ENCODE data around the gene SCN3A. TPM values are rescaled to one million over a fixed set of nuclear protein-coding genes. Genes with fewer than 3 reads are reported as not detected.

Gene SCN3A
- total RNA-seq, 1 donor from 2014 or later = 0.17 TPM

GRCh38 chr2:165147186-165148045 is 56.4 kb downstream of the SCN3A start:
- no peak for DNase-seq (ENCODE audit: low read depth)
- Histone ChIP-seq H3K36me3 (ENCODE audit: control insufficient read depth, insufficient read depth, low read length) (no peaks in the 10 kb centered on the region), H3K27me3 (ENCODE audit: control insufficient read depth, insufficient read depth, low read length) (no peaks in the 10 kb centered on the region), H3K4me3 (ENCODE audit: low read depth, low read length) (no peak overlapping the region)
- no peak for TF ChIP-seq CTCF (IDR thresholded peaks at IDR 0.05; ENCODE audit: insufficient read depth, low read length, poor library complexity, severe bottlenecking)

- DNase-seq (ENCODE audit: low read depth) = no peak
- Histone ChIP-seq H3K36me3 (ENCODE audit: control insufficient read depth, insufficient read depth, low read length) (no peaks in the 10 kb centered on the region), H3K4me3 (ENCODE audit: low read depth, low read length) (no peak overlapping the region), H3K27me3 (ENCODE audit: control insufficient read depth, insufficient read depth, low read length) (no peaks in the 10 kb centered on the region)
- no peak for TF ChIP-seq CTCF (IDR thresholded peaks at IDR 0.05; ENCODE audit: insufficient read depth, low read length, poor library complexity, severe bottlenecking)
Measured at GRCh38 chr2:165144315-165144714, 59.5 kb downstream of the SCN3A start.

- Histone ChIP-seq H3K4me3 (ENCODE audit: low read depth, low read length) (no peak overlapping the region), H3K27me3 (ENCODE audit: control insufficient read depth, insufficient read depth, low read length) (no peaks in the 10 kb centered on the region), H3K36me3 (ENCODE audit: control insufficient read depth, insufficient read depth, low read length) (no peaks in the 10 kb centered on the region)
- no peak for DNase-seq (ENCODE audit: low read depth)
- peak; percentile 34 for TF ChIP-seq CTCF (IDR thresholded peaks at IDR 0.05; ENCODE audit: insufficient read depth, low read length, poor library complexity, severe bottlenecking)
Measured at GRCh38 chr2:165141601-165142354, 62.1 kb downstream of the SCN3A start.

- Histone ChIP-seq H3K4me3 (ENCODE audit: low read depth, low read length) (no peak overlapping the region), H3K36me3 (ENCODE audit: control insufficient read depth, insufficient read depth, low read length) (no peaks in the 10 kb centered on the region), H3K27me3 (ENCODE audit: control insufficient read depth, insufficient read depth, low read length) (no peaks in the 10 kb centered on the region)
- no peak for TF ChIP-seq CTCF (IDR thresholded peaks at IDR 0.05; ENCODE audit: insufficient read depth, low read length, poor library complexity, severe bottlenecking)
- DNase-seq (ENCODE audit: low read depth) = no peak
Measured at GRCh38 chr2:165126244-165126643, 77.6 kb downstream of the SCN3A start.

- no peaks in the 10 kb centered on the region for H3K27me3 ChIP-seq (ENCODE audit: control insufficient read depth, insufficient read depth, low read length)
- H3K4me3 ChIP-seq (ENCODE audit: low read depth, low read length) = no peak overlapping the region
- no peak for TF ChIP-seq CTCF (IDR thresholded peaks at IDR 0.05; ENCODE audit: insufficient read depth, low read length, poor library complexity, severe bottlenecking)
- no peak for DNase-seq (ENCODE audit: low read depth)
- H3K36me3 ChIP-seq (ENCODE audit: control insufficient read depth, insufficient read depth, low read length) = no peaks in the 10 kb centered on the region
Measured at GRCh38 chr2:165122521-165122920, 81.3 kb downstream of the SCN3A start.
